Upper lobe of left lung (tissue), 4 donors: ENCODE data around the gene KIF5B.

Experiments used
- POLR2A ChIP-seq, 4 donors: fragments of 450-650 bp; IDR thresholded peaks; one replicate each; pipeline ENCODE4 v1.5.1; 2016 to 2017; ENCODE audit warnings: antibody characterized with exemption in 4 of 4, mild to moderate bottlenecking in 2 of 4
- TF ChIP-seq, protein P1 (sequence below), 6 experiments: fragments of 450-650 bp in 4 of 6; fragments of 200-600 bp in 2 of 6; sonication (generic) in 2 of 6; IDR thresholded peaks; one replicate each; pipeline ENCODE4 v1.5.1; 2016 to 2019; ENCODE audit warnings: antibody characterized with exemption in 6 of 6

DNA sequence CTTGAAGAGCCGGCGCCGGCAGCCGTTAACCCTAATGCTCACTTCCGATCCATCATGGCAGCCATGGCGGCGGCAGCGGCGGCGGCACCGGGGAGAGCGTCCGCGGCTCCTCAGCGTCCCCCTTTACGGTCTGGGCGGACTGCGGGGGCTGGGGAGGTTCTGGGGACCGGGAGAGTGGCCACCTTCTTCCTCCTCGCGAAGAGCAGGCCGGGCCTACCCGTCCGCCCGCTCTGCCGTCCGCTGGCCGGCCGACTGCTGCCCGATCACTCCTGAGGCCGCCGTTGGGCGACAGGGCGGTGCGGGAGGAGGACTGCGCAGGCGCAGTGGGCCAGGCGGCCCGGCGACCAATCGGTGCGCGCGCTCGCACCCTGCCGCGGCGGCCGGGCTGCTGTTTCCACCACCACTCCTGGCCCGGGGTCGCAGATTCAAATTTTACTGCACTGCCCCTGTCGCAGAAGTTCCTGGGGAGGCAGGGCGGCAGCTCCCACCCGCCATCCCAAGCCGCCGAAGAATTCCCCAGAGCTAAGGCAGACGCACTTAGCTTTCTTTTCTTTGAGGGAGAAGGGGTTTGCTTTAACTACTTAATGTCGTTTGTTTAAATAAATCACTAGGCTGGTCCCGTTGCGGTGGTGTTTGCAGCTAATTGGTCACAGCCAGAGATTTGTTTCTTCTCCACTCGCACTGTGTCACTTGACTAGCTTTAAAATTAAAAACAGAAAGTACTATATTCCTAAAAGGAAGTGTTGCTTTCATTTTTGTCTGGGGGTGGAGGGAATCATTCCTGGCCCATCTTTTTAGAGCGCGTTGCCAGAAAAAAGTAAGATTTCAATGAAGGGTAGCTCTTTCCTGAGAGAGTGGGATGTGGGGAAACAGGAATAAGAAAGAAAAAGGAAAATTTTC is at the start of gene KIF5B:
- peak; percentile 97 to 100 (median 99) for TF ChIP-seq POLR2A (IDR thresholded peaks at IDR 0.05)
- TF ChIP-seq, protein P1, sequence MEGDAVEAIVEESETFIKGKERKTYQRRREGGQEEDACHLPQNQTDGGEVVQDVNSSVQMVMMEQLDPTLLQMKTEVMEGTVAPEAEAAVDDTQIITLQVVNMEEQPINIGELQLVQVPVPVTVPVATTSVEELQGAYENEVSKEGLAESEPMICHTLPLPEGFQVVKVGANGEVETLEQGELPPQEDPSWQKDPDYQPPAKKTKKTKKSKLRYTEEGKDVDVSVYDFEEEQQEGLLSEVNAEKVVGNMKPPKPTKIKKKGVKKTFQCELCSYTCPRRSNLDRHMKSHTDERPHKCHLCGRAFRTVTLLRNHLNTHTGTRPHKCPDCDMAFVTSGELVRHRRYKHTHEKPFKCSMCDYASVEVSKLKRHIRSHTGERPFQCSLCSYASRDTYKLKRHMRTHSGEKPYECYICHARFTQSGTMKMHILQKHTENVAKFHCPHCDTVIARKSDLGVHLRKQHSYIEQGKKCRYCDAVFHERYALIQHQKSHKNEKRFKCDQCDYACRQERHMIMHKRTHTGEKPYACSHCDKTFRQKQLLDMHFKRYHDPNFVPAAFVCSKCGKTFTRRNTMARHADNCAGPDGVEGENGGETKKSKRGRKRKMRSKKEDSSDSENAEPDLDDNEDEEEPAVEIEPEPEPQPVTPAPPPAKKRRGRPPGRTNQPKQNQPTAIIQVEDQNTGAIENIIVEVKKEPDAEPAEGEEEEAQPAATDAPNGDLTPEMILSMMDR (IDR thresholded peaks at IDR 0.05): peak in 1 of 6 experiments; percentile 41
